B cell (primary cell): Measurements from ENCODE around the gene ASH1L. TPM values are rescaled to one million over a fixed set of nuclear protein-coding genes. Genes with fewer than 3 reads are reported as not detected.
"Not testable (repeated sequence)": the region's sequence is repeated elsewhere in the genome, so short reads cannot be mapped to it uniquely, and the experiment has no call there.

Experiments used
- ATAC-seq: fragments of 200-7000 bp; cut with Tn5 transposase; one replicate; pipeline ENCODE4 v1.10.0; 2021; ENCODE audit warnings: low read depth, mild to moderate bottlenecking, moderate number of reproducible peaks, moderate library complexity
- CTCF ChIA-PET: fragments of 350-600 bp; sonication (Branson Sonifier 250); formaldehyde crosslinking; loops from one replicate; lab custom pipeline; 2021; ENCODE audit warnings: antibody characterized with exemption, inconsistent platforms; lab: Charles Lee
- POLR2A ChIA-PET: fragments of 350-600 bp; sonication (Branson Sonifier 250); formaldehyde crosslinking; loops from one replicate; lab custom pipeline; 2021; ENCODE audit warnings: antibody characterized with exemption; lab: Charles Lee
- DNase-seq: peaks from one replicate; pipeline ENCODE4 v3.0.0; 2013
- H2AFZ ChIP-seq: 2 replicates; pipeline ENCODE4 v1.6.1; 2012; ENCODE audit warnings: mild to moderate bottlenecking, low read depth, low read length; ENCODE audit not compliant: insufficient read depth, poor library complexity, severe bottlenecking
- H3K27ac ChIP-seq, 2 donors: 1 replicate in 1 of 2; 2 replicates in 1 of 2; pipeline ENCODE4 v1.5.1; 2012 to 2013; ENCODE audit warnings: low read length in 2 of 2, mild to moderate bottlenecking in 2 of 2, moderate library complexity in 1 of 2
- H3K27me3 ChIP-seq, 4 experiments: fragments of 200-600 bp in 1 of 4; sonication (generic) in 1 of 4; replicated peaks in 1 of 4; 1 replicate in 2 of 4; 2 replicates in 2 of 4; pipeline versions ENCODE4 v1.6.1 to v1.7.0; 2013 to 2016; ENCODE audit warnings: low read length in 3 of 4, mild to moderate bottlenecking in 2 of 4, mixed read lengths in 1 of 4, moderate library complexity in 1 of 4; ENCODE audit not compliant: insufficient read depth in 4 of 4, control insufficient read depth in 3 of 4; ENCODE audit errors: control extremely low read depth in 1 of 4
- H3K36me3 ChIP-seq, 2 experiments: replicated peaks in 1 of 2; 1 replicate in 1 of 2; 2 replicates in 1 of 2; pipeline versions ENCODE4 v1.6.1 to v1.7.1; 2013; ENCODE audit warnings: low read length in 1 of 2; ENCODE audit not compliant: insufficient read depth in 2 of 2, control insufficient read depth in 1 of 2; ENCODE audit errors: control extremely low read depth in 1 of 2, extremely low read depth in 1 of 2
- H3K4me1 ChIP-seq, 2 donors: fragments of 200-600 bp in 1 of 2; sonication (generic) in 1 of 2; 1 replicate in 1 of 2; 2 replicates in 1 of 2; pipeline versions ENCODE4 v1.5.1 to v1.6.1; 2013 to 2017; ENCODE audit warnings: low read length in 2 of 2; ENCODE audit not compliant: control insufficient read depth in 2 of 2, insufficient read depth in 2 of 2
- H3K4me2 ChIP-seq: replicated peaks from 2 replicates; pipeline ENCODE3; 2012; ENCODE audit warnings: mild to moderate bottlenecking, low read depth, low read length; ENCODE audit not compliant: poor library complexity, severe bottlenecking
- H3K4me3 ChIP-seq, 5 experiments: fragments of 200-600 bp in 1 of 5; sonication (generic) in 1 of 5; 1 replicate in 3 of 5; 2 replicates in 2 of 5; pipeline versions ENCODE4 v1.5.1 to v1.7.0; 2011 to 2016; ENCODE audit warnings: low read length in 4 of 5, mild to moderate bottlenecking in 4 of 5, low read depth in 2 of 5, control low read depth in 1 of 5, moderate library complexity in 1 of 5; ENCODE audit not compliant: insufficient read depth in 1 of 5; ENCODE audit errors: control extremely low read depth in 1 of 5, extremely low read depth in 1 of 5
- H3K79me2 ChIP-seq: fragments of 200-600 bp; sonication (generic); one replicate; pipeline ENCODE4 v1.6.0; 2016; ENCODE audit warnings: low read length; ENCODE audit not compliant: control insufficient read depth, insufficient read depth
- H3K9ac ChIP-seq: fragments of 200-600 bp; sonication (generic); 2 replicates; pipeline ENCODE4 v1.6.1; 2017; ENCODE audit warnings: mild to moderate bottlenecking, low read length, moderate library complexity
- H3K9me3 ChIP-seq, 3 donors: one replicate each; pipeline versions ENCODE4 v1.6.1 to v1.7.1; 2013; ENCODE audit warnings: low read length in 2 of 3; ENCODE audit not compliant: control insufficient read depth in 2 of 3, insufficient read depth in 1 of 3; ENCODE audit errors: control extremely low read depth in 1 of 3
- H4K20me1 ChIP-seq: 2 replicates; pipeline ENCODE4 v1.6.0; 2012; ENCODE audit warnings: mild to moderate bottlenecking, low read length; ENCODE audit not compliant: insufficient read depth, control insufficient read depth, poor library complexity, severe bottlenecking
- H3K27ac Mint-ChIP-seq: one replicate; pipeline ENCODE4 v1.8.0; 2021; ENCODE audit warnings: mixed read lengths
- H3K27me3 Mint-ChIP-seq: one replicate; pipeline ENCODE4 v1.8.0; 2021; ENCODE audit warnings: mixed read lengths
- H3K4me1 Mint-ChIP-seq: one replicate; pipeline ENCODE4 v1.8.0; 2021; ENCODE audit warnings: mixed read lengths
- H3K4me3 Mint-ChIP-seq: one replicate; pipeline ENCODE4 v1.8.0; 2021; ENCODE audit warnings: mixed read lengths
- H3K9me3 Mint-ChIP-seq: one replicate; pipeline ENCODE4 v1.8.0; 2022; ENCODE audit warnings: mixed read lengths; ENCODE audit not compliant: insufficient read depth
- EZH2 ChIP-seq: IDR thresholded peaks from 2 replicates; pipeline ENCODE4 v1.6.1; 2012; ENCODE audit warnings: borderline replicate concordance, low read depth, mild to moderate bottlenecking, moderate library complexity, low read length; ENCODE audit not compliant: insufficient read depth, poor library complexity, severe bottlenecking
- WGBS: methylation state at CpG from one replicate; pipeline ENCODE4 v1.1.5; 2013; ENCODE audit warnings: missing lambda C conversion rate; ENCODE audit not compliant: insufficient coverage; 5-methylcytosine and 5-hydroxymethylcytosine counted together
- intact Hi-C: fragments of 100-400 bp; cut with micrococcal nuclease; formaldehyde crosslinking; loops from one replicate; pipeline ENCODE4 v1.10.0; 2022
- polyA minus RNA-seq: library from RNA; depleted of rRNA, polyadenylated mRNA; stranded (reverse); fragments of >200 nt; gene quantifications from 2 replicates; pipeline ENCODE4 v1.2.3, GENCODE V29; 2012
- polyA plus RNA-seq: library from polyadenylated mRNA; depleted of rRNA; stranded (reverse); fragments of >200 nt; gene quantifications from 2 replicates; pipeline ENCODE4 v1.2.3, GENCODE V29; 2012
- total RNA-seq, 2 donors: library from RNA; stranded (reverse); fragments of 120-200 nt in 1 of 2; gene quantifications; 1 replicate in 1 of 2; 2 replicates in 1 of 2; pipeline versions ENCODE4 v1.2.3 to v1.2.4, GENCODE V29; 2013 to 2022
- TF ChIP-seq, protein P1 (sequence below): fragments of 200-600 bp; IDR thresholded peaks from one replicate; pipeline ENCODE4 v1.8.0; 2022; ENCODE audit warnings: antibody characterized with exemption, mild to moderate bottlenecking

ASH1L gene
- total RNA-seq = 124 and 128 TPM in 2 replicates
- 47.6 TPM for total RNA-seq (2013)
- 17.7 and 26.9 TPM in 2 replicates for polyA plus RNA-seq
- polyA minus RNA-seq = 35.0 and 55.4 TPM in 2 replicates

DNA sequence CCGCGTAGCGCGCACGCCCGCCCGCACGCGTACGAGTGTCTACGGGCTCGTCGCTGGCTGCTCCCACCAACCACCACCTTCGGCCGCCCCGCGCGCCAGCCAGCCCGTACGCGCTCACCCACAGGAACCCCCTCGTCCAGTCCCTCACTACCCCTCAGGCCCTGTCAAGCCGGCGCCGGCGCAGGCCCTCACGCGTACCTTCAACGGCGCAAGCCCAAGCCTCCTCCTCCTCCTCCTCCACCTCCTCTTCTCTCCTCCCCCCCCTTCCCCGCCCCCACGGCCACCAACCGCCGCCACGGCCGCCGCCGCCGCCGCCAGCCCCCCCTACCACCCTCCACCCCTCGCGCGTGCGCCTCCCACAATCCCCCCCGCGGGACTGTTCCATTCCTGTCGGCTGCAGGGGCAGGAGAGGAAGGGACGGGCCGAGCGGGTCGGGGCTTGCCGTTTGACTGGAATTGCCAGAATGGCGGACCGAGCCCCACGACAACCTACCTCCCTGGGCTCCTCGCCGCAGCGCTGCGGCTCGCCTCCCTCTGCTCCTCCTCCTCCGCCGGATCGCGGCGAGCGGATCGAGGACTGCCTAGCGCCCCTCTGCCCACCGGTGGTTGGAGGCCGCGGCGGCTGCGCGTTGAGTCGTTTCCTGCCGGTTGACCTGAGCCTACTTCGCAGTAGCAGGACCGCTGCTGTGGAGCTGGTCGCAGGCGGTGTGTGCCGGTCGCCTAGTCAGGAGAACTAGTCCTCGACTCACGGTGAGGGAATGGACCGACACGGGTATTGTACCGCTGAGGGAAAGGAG, at the start of gene ASH1L:
ASH1L (minus strand) TSS at position 223 of the 796 bp plus-strand sequence. CDS start 41,284 bp downstream, outside the sequence.
- H3K9ac ChIP-seq = peak within 1 kb of the TSS; percentile 88
- H3K4me1 ChIP-seq = peaks cover 19 to 27% of the 10 kb centered on the region in 2 donors
- ChIA-PET CTCF (interaction anchor here (1.0 to 1.5 kb wide), 3 partner anchors 59 to 369 kb away, joined by 3 to 6 read pairs (median 3); no protein-coding TSS in a partner anchor), POLR2A (interaction anchor here (0.5 to 1.5 kb wide), 2 partner anchors 47 to 310 kb away, joined by 6 to 8 read pairs; partner anchors contain the start of gene MSTO1)
- H3K9me3 Mint-ChIP-seq = no peaks in the 10 kb centered on the region
- H3K79me2 ChIP-seq = peaks cover 85% of the 10 kb centered on the region
- peak within 1 kb of the TSS; percentile 96 to 97 for H3K27ac ChIP-seq
- peaks cover 0 to 2% of the 10 kb centered on the region in 2 experiments for H3K36me3 ChIP-seq
- H3K27ac Mint-ChIP-seq = peak within 1 kb of the TSS; percentile 98
- H3K4me3 Mint-ChIP-seq = peak within 1 kb of the TSS; percentile 99
- ATAC-seq = peak; percentile 76
- peak within 1 kb of the TSS; percentile 94 for H2AFZ ChIP-seq
- H3K4me2 ChIP-seq = peak within 1 kb of the TSS; percentile 71
- peak; percentile 98 for DNase-seq
- H3K4me1 Mint-ChIP-seq = peaks cover 45% of the 10 kb centered on the region
- H3K4me3 ChIP-seq = peak within 1 kb of the TSS; percentile 83 to 96 (median 92)
- WGBS = under 1% methylated on average over 71 of the region's 87 CpGs
- H3K27me3 Mint-ChIP-seq = no peaks in the 10 kb centered on the region
- peaks cover 11% of the 10 kb centered on the region for H4K20me1 ChIP-seq
- intact Hi-C loops = loop anchor here (2.0 to 5.0 kb wide), 4 partner anchors 34 to 300 kb away; partner anchors contain the start of genes GON4L, SCAMP3 and SYT11
- H3K27me3 ChIP-seq = no peaks in the 10 kb centered on the region
- H3K9me3 ChIP-seq = no peaks in the 10 kb centered on the region
- TF ChIP-seq, protein P1, sequence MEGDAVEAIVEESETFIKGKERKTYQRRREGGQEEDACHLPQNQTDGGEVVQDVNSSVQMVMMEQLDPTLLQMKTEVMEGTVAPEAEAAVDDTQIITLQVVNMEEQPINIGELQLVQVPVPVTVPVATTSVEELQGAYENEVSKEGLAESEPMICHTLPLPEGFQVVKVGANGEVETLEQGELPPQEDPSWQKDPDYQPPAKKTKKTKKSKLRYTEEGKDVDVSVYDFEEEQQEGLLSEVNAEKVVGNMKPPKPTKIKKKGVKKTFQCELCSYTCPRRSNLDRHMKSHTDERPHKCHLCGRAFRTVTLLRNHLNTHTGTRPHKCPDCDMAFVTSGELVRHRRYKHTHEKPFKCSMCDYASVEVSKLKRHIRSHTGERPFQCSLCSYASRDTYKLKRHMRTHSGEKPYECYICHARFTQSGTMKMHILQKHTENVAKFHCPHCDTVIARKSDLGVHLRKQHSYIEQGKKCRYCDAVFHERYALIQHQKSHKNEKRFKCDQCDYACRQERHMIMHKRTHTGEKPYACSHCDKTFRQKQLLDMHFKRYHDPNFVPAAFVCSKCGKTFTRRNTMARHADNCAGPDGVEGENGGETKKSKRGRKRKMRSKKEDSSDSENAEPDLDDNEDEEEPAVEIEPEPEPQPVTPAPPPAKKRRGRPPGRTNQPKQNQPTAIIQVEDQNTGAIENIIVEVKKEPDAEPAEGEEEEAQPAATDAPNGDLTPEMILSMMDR = no peak
- TF ChIP-seq EZH2 = no peak

DNA sequence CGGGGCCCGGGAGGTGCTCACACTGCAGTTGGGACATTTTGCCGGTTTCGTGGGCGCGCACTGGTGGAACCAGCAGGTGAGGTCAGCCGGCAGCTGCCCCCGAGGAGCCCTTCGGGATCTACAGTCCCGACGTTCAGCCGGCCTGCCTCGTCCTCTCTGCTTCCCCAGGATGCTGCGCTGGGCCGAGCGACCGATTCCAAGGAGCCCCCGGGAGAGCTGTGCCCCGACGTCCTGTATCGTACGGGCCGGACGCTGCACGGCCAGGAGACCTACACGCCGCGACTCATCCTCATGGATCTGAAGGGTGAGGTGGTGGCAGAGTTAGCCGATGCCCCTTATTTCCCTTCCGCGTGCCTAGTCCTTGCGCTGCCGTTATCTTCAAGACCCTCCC, 47.6 kb upstream of the ASH1L start:
- no CpG with 5 or more reads among the region's 33 CpGs for WGBS
- H3K9me3 ChIP-seq, CTCF ChIA-PET, intact Hi-C loops, H3K27ac ChIP-seq, H3K36me3 ChIP-seq, H3K27me3 ChIP-seq, H3K27me3 Mint-ChIP-seq, DNase-seq, H3K4me1 ChIP-seq, H3K9me3 Mint-ChIP-seq, H3K4me1 Mint-ChIP-seq, H4K20me1 ChIP-seq, ATAC-seq, H3K79me2 ChIP-seq: not testable (repeated sequence)
- POLR2A ChIA-PET = interaction anchor here (1.1 kb wide), 1 partner anchor 48 kb away, joined by 6 read pairs; the partner anchor contains the start of gene ASH1L
- peak overlapping the region; percentile 99 for H3K4me3 Mint-ChIP-seq
- Histone ChIP-seq H3K4me2 (peak overlapping the region; percentile 73), H2AFZ (peak overlapping the region; percentile 80), H3K4me3 (peak overlapping the region in 4 of 5 experiments; percentile 61 to 89 (median 78)), H3K9ac (peak overlapping the region; percentile 67)
- peak overlapping the region; percentile 89 for H3K27ac Mint-ChIP-seq
